ENCODE measurements around the gene SSNA1. TPM values are rescaled to one million over a fixed set of nuclear protein-coding genes. Genes with fewer than 3 reads are reported as not detected.

The SSNA1 gene
- total RNA-seq, 6 experiments from 2014 or later: 21.5 to 53.3 (median 25.5) TPM

GRCh38 chr9:137204731-137205125 is 16.3 kb downstream of the SSNA1 start:
- intact Hi-C loops (cut with DNase I): no loop called here
- Histone ChIP-seq H3K36me3 (no peaks in the 10 kb centered on the region), H3K4me3 (peak overlapping the region; percentile 97 to 100 (median 99)), H3K4me1 (peaks cover 0 to 49% (median 22%) of the 10 kb centered on the region in 4 donors), H3K9me3 (no peaks in the 10 kb centered on the region), H3K27ac (peak overlapping the region in 2 of 3 donors; percentile 54 to 80), H3K27me3 (no peaks in the 10 kb centered on the region)
- TF ChIP-seq POLR2A (IDR thresholded peaks at IDR 0.05) (no peak), CTCF (IDR thresholded peaks at IDR 0.05) (no peak)
- ATAC-seq (no peak), DNase-seq (no peak)
- 14% methylated on average over 19 of the region's 21 CpGs for WGBS (ENCODE audit: insufficient coverage, low coverage, low lambda C conversion rate, missing lambda C conversion rate)

- WGBS (ENCODE audit: insufficient coverage, low coverage, low lambda C conversion rate, missing lambda C conversion rate): 0% methylated on average over 12 of the region's 98 CpGs
- H3K4me1 ChIP-seq: peaks cover 0 to 49% (median 22%) of the 10 kb centered on the region in 4 donors
- intact Hi-C loops (cut with DNase I): no loop called here
Observed at GRCh38 chr9:137205126-137206069, 16.9 kb downstream of the SSNA1 start, which contains the start of the genes NDOR1 and TMEM203. TSS of gene NDOR1 (plus strand) at chr9:137205700. CDS start at chr9:137205778, 78 bp downstream. TSS of gene TMEM203 (minus strand) at chr9:137205648. CDS start at chr9:137205414, 234 bp downstream.

GRCh38 chr9:137206602-137207001 is 18.1 kb downstream of the SSNA1 start:
- H3K27ac ChIP-seq: no peak overlapping the region
- intact Hi-C loops (cut with DNase I): no loop called here
- no peaks in the 10 kb centered on the region for H3K36me3 ChIP-seq
- H3K27me3 ChIP-seq: no peaks in the 10 kb centered on the region
- no peaks in the 10 kb centered on the region for H3K9me3 ChIP-seq
- DNase-seq (no peak), ATAC-seq (no peak)
- WGBS (ENCODE audit: insufficient coverage, low coverage, low lambda C conversion rate, missing lambda C conversion rate): 57% methylated on average over 4 of the region's 7 CpGs
- no peak for TF ChIP-seq CTCF (IDR thresholded peaks at IDR 0.05)
- no peak for TF ChIP-seq POLR2A (IDR thresholded peaks at IDR 0.05)
- peaks cover 0 to 43% (median 20%) of the 10 kb centered on the region in 4 donors for H3K4me1 ChIP-seq
- peak overlapping the region in 1 of 3 donors; percentile 99 for H3K4me3 ChIP-seq

More at GRCh38 chr9:137205126-137206069, 16.9 kb downstream of the SSNA1 start, which contains the start of the genes NDOR1 and TMEM203:
- peak within 1 kb of the TSS; percentile 97 to 100 (median 99) for H3K4me3 ChIP-seq
- ATAC-seq (peak; percentile 39 to 57 (median 45)), DNase-seq (peak; percentile 95 to 96 (median 96))
- no peaks in the 10 kb centered on the region for H3K36me3 ChIP-seq
- no peaks in the 10 kb centered on the region for H3K27me3 ChIP-seq
- TF ChIP-seq CTCF (IDR thresholded peaks at IDR 0.05) (no peak), POLR2A (IDR thresholded peaks at IDR 0.05) (peak; percentile 79)
- H3K27ac ChIP-seq: peak within 1 kb of the TSS; percentile 54 to 80 (median 66)
- no peaks in the 10 kb centered on the region for H3K9me3 ChIP-seq

- intact Hi-C loops (cut with DNase I): no loop called here
- Histone ChIP-seq H3K27me3 (no peaks in the 10 kb centered on the region), H3K4me3 (no peak overlapping the region), H3K9me3 (no peaks in the 10 kb centered on the region), H3K36me3 (no peaks in the 10 kb centered on the region), H3K4me1 (peaks cover 0 to 4% (median under 1%) of the 10 kb centered on the region in 4 donors), H3K27ac (no peak overlapping the region)
- no peak for DNase-seq
- ATAC-seq: no peak
- whole genome bisulfite sequencing (ENCODE audit: insufficient coverage, low coverage, low lambda C conversion rate, missing lambda C conversion rate): 63% methylated on average over 6 of the region's 13 CpGs
- TF ChIP-seq POLR2A (IDR thresholded peaks at IDR 0.05): no peak
- TF ChIP-seq CTCF (IDR thresholded peaks at IDR 0.05): no peak
Observed at GRCh38 chr9:137211532-137211931, 23.1 kb downstream of the SSNA1 start.
